ENCODE measurements around the gene NRTN. TPM values are rescaled to one million over a fixed set of nuclear protein-coding genes. Genes with fewer than 3 reads are reported as not detected.

The NRTN gene
- total and polyA plus RNA-seq, 2 of the 13 experiments (the other 11 are each of a cell fraction or from before 2014, with no cell fraction given), result 4.1 to 5.3 TPM

GRCh38 chr19:5805462-5806132 lies 730 bp downstream of the NRTN start (continued):
- TF ChIP-seq, protein P1, sequence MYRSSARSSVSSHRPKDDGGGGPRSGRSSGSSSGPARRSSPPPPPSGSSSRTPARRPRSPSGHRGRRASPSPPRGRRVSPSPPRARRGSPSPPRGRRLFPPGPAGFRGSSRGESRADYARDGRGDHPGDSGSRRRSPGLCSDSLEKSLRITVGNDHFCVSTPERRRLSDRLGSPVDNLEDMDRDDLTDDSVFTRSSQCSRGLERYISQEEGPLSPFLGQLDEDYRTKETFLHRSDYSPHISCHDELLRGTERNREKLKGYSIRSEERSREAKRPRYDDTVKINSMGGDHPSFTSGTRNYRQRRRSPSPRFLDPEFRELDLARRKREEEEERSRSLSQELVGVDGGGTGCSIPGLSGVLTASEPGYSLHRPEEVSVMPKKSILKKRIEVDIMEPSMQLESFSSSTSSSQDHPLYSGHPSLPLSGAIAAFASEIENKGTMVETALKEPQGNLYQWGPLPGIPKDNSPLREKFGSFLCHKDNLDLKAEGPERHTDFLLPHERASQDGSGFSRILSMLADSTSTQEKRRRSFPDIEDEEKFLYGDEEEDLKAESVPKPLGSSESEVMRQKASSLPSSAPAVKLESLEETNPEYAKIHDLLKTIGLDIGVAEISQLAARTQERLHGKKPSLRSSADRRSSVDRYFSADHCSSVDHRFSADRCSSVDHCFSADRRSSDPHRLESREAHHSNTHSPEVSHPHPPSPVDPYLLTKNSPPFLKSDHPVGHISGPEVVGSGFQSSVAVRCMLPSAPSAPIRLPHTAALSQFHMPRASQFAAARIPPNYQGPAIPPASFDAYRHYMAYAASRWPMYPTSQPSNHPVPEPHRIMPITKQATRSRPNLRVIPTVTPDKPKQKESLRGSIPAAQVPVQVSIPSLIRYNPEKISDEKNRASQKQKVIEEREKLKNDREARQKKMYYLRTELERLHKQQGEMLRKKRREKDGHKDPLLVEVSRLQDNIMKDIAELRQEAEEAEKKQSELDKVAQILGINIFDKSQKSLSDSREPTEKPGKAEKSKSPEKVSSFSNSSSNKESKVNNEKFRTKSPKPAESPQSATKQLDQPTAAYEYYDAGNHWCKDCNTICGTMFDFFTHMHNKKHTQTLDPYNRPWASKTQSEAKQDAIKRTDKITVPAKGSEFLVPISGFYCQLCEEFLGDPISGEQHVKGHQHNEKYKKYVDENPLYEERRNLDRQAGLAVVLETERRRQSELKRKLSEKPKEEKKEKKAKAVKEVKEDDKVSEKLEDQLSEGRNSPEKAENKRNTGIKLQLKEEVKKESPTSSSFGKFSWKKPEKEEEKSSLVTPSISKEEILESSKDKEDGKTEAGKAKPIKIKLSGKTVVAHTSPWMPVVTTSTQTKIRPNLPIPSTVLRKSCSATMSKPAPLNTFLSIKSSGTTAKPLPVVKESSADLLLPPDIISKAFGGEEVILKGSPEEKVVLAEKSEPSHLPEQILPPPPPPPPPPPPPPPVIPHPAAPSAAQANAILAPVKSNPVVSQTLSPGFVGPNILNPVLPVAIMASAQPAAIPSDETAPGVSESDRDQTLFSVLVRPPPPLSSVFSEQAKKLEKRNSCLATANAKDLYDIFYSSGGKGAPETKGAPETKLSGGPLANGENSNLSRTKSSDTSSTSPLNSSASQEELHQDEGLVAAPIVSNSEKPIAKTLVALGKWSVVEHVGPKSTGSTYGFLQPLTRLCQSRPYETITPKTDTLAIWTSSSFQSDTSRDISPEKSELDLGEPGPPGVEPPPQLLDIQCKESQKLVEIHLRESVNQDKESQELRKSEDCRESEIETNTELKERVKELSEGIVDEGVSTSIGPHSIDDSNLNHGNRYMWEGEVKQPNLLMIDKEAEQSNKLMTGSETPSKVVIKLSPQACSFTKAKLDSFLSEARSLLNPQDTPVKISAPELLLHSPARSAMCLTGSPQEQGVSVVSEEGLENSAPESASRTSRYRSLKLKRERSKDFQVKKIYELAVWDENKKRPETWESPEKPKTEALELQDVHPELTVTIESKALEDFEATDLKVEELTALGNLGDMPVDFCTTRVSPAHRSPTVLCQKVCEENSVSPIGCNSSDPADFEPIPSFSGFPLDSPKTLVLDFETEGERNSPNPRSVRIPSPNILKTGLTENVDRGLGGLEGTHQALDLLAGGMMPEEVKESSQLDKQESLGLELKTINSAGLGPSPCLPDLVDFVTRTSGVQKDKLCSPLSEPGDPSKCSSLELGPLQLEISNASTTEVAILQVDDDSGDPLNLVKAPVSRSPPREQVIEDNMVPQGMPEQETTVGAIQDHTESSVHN (CRISPR knock-in tag; IDR thresholded peaks at IDR 0.05), result no peak
- no peak for TF ChIP-seq ZNF292 (CRISPR knock-in tag; IDR thresholded peaks at IDR 0.05; ENCODE audit: borderline replicate concordance, low read depth)
- no peak for TF ChIP-seq FOXA1 (IDR thresholded peaks at IDR 0.05)
- 0 out of 2 replicates have a peak, but pooled peaks have one; percentile 21 for TF ChIP-seq FOXA1 (CRISPR knock-in tag; IDR thresholded peaks at IDR 0.05)
- no peak for TF ChIP-seq CEBPB (IDR thresholded peaks at IDR 0.05; ENCODE audit: borderline replicate concordance, low read depth, low read length)
- TF ChIP-seq ZNF674 (CRISPR knock-in tag; IDR thresholded peaks at IDR 0.05; ENCODE audit: low read depth), result no peak
- no peak for TF ChIP-seq CHD4 (IDR thresholded peaks at IDR 0.05; ENCODE audit: borderline replicate concordance, low read length)
- no peak for TF ChIP-seq ZC3H4 (CRISPR knock-in tag; IDR thresholded peaks at IDR 0.05; ENCODE audit: borderline replicate concordance)
- TF ChIP-seq, protein P2, sequence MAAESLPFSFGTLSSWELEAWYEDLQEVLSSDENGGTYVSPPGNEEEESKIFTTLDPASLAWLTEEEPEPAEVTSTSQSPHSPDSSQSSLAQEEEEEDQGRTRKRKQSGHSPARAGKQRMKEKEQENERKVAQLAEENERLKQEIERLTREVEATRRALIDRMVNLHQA (CRISPR knock-in tag; IDR thresholded peaks at IDR 0.05), result no peak
- TF ChIP-seq ATF3 (CRISPR knock-in tag; IDR thresholded peaks at IDR 0.05), result no peak
- peak; percentile 38; the same call in 1 of the 2 replicates for TF ChIP-seq ZMYM3 (CRISPR knock-in tag; IDR thresholded peaks at IDR 0.05)
- no peak for TF ChIP-seq NFYC (CRISPR knock-in tag; IDR thresholded peaks at IDR 0.05)
- no peak for TF ChIP-seq ZNF225 (CRISPR knock-in tag; IDR thresholded peaks at IDR 0.05)
- TF ChIP-seq CEBPZ (IDR thresholded peaks at IDR 0.05; ENCODE audit: low read length), result no peak
- TF ChIP-seq CHD2 (IDR thresholded peaks at IDR 0.05; ENCODE audit: low read depth, low read length), result no peak
- TF ChIP-seq YEATS4 (CRISPR knock-in tag; IDR thresholded peaks at IDR 0.05; ENCODE audit: borderline replicate concordance), result peak; percentile 34; the same call in 1 of the 2 replicates
- TF ChIP-seq HHEX (CRISPR knock-in tag; IDR thresholded peaks at IDR 0.05), result no peak
- no peak for TF ChIP-seq KAT2B (IDR thresholded peaks at IDR 0.05; ENCODE audit: borderline replicate concordance, low read depth, low read length)
- no peak for TF ChIP-seq ZNF256 (CRISPR knock-in tag; conservative IDR thresholded peaks at IDR 0.05)
